ENCODE data around the gene SPOPL. TPM values are rescaled to one million over a fixed set of nuclear protein-coding genes. Genes with fewer than 3 reads are reported as not detected.

The SPOPL gene
- polyA plus RNA-seq, 1 of the 3 experiments (the other 2 are of a cell fraction) = 4.5 TPM

GRCh38 chr2:138474100-138474825, 27.3 kb upstream of the SPOPL start:
- no peak overlapping the region for H3K27ac ChIP-seq (ENCODE audit: low read depth in 2 of 2, low read length in 1 of 2)
- no peaks in the 10 kb centered on the region for H3K9me2 ChIP-seq
- no peak overlapping the region for H3K9ac ChIP-seq
- no peak overlapping the region for H3K4me2 ChIP-seq
- H4K20me1 ChIP-seq (ENCODE audit: insufficient read depth) = no peaks in the 10 kb centered on the region
- H2AFZ ChIP-seq (ENCODE audit: low read depth) = no peak overlapping the region
- H3F3A ChIP-seq (replicated peaks; ENCODE audit: insufficient read depth) = no peaks in the 10 kb centered on the region
- TF ChIP-seq POLR2AphosphoS5 (IDR thresholded peaks at IDR 0.05; ENCODE audit: low read depth, low read length) (no peak), TEAD4 (IDR thresholded peaks at IDR 0.05; ENCODE audit: borderline replicate concordance, insufficient read depth) (no peak), JUND (IDR thresholded peaks at IDR 0.05) (no peak), ELF1 (IDR thresholded peaks at IDR 0.05) (no peak), CHD2 (IDR thresholded peaks at IDR 0.05; ENCODE audit: low read length, partially characterized antibody) (no peak), GATA2 (CRISPR knock-in tag; IDR thresholded peaks at IDR 0.05) (no peak)
- TF ChIP-seq, protein P1, sequence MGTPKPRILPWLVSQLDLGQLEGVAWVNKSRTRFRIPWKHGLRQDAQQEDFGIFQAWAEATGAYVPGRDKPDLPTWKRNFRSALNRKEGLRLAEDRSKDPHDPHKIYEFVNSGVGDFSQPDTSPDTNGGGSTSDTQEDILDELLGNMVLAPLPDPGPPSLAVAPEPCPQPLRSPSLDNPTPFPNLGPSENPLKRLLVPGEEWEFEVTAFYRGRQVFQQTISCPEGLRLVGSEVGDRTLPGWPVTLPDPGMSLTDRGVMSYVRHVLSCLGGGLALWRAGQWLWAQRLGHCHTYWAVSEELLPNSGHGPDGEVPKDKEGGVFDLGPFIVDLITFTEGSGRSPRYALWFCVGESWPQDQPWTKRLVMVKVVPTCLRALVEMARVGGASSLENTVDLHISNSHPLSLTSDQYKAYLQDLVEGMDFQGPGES (IDR thresholded peaks at IDR 0.05; ENCODE audit: low read depth, low read length) = no peak
- TF ChIP-seq, protein P2, sequence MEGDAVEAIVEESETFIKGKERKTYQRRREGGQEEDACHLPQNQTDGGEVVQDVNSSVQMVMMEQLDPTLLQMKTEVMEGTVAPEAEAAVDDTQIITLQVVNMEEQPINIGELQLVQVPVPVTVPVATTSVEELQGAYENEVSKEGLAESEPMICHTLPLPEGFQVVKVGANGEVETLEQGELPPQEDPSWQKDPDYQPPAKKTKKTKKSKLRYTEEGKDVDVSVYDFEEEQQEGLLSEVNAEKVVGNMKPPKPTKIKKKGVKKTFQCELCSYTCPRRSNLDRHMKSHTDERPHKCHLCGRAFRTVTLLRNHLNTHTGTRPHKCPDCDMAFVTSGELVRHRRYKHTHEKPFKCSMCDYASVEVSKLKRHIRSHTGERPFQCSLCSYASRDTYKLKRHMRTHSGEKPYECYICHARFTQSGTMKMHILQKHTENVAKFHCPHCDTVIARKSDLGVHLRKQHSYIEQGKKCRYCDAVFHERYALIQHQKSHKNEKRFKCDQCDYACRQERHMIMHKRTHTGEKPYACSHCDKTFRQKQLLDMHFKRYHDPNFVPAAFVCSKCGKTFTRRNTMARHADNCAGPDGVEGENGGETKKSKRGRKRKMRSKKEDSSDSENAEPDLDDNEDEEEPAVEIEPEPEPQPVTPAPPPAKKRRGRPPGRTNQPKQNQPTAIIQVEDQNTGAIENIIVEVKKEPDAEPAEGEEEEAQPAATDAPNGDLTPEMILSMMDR (IDR thresholded peaks at IDR 0.05) = no peak
- TF ChIP-seq, protein P3, sequence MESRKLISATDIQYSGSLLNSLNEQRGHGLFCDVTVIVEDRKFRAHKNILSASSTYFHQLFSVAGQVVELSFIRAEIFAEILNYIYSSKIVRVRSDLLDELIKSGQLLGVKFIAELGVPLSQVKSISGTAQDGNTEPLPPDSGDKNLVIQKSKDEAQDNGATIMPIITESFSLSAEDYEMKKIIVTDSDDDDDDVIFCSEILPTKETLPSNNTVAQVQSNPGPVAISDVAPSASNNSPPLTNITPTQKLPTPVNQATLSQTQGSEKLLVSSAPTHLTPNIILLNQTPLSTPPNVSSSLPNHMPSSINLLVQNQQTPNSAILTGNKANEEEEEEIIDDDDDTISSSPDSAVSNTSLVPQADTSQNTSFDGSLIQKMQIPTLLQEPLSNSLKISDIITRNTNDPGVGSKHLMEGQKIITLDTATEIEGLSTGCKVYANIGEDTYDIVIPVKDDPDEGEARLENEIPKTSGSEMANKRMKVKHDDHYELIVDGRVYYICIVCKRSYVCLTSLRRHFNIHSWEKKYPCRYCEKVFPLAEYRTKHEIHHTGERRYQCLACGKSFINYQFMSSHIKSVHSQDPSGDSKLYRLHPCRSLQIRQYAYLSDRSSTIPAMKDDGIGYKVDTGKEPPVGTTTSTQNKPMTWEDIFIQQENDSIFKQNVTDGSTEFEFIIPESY (IDR thresholded peaks at IDR 0.05; ENCODE audit: borderline replicate concordance, low read depth) = no peak
- ChIA-PET POLR2A (no interaction called here), CTCF (interaction anchor here (1.2 kb wide), 1 partner anchor 313 kb away, joined by 5 read pairs; no protein-coding TSS in a partner anchor)
- peaks cover 0 to 3% of the 10 kb centered on the region in 2 experiments; a peak in 2 of 4 replicates for H3K4me1 ChIP-seq (ENCODE audit: control insufficient read depth in 1 of 2, insufficient read depth in 2 of 2, low read depth in 1 of 2, low read length in 1 of 2)
- H3K9me3 ChIP-seq = no peaks in the 10 kb centered on the region
- WGBS (ENCODE audit: low lambda C conversion rate) = 77% methylated on average over 4 of the region's 4 CpGs
- no peak overlapping the region for H3K4me3 ChIP-seq (ENCODE audit: low read depth in 2 of 2, low read length in 1 of 2)
- H3K27me3 ChIP-seq (ENCODE audit: insufficient read depth) = no peaks in the 10 kb centered on the region
- DNase-seq = no peak
- no peaks in the 10 kb centered on the region for H3K36me3 ChIP-seq (replicated peaks in 1 of 2; ENCODE audit: control insufficient read depth in 1 of 2, insufficient read depth in 2 of 2, low read length in 1 of 2)
- H3K79me2 ChIP-seq (ENCODE audit: insufficient read depth) = no peaks in the 10 kb centered on the region

GRCh38 chr2:138475277-138475776, 26.2 kb upstream of the SPOPL start:
- Histone ChIP-seq H3K9me3 (no peaks in the 10 kb centered on the region), H3K4me1 (ENCODE audit: control insufficient read depth in 1 of 2, insufficient read depth in 2 of 2, low read depth in 1 of 2, low read length in 1 of 2) (peaks cover 0 to 3% of the 10 kb centered on the region in 2 experiments; a peak in 2 of 4 replicates), H3K4me3 (ENCODE audit: low read depth in 2 of 2, low read length in 1 of 2) (no peak overlapping the region), H3K4me2 (no peak overlapping the region), H3K9ac (no peak overlapping the region), H3F3A (replicated peaks; ENCODE audit: insufficient read depth) (no peaks in the 10 kb centered on the region), H4K20me1 (ENCODE audit: insufficient read depth) (no peaks in the 10 kb centered on the region), H3K79me2 (ENCODE audit: insufficient read depth) (no peaks in the 10 kb centered on the region), H2AFZ (ENCODE audit: low read depth) (no peak overlapping the region), H3K9me2 (no peaks in the 10 kb centered on the region), H3K27ac (ENCODE audit: low read depth in 2 of 2, low read length in 1 of 2) (no peak overlapping the region), H3K36me3 (replicated peaks in 1 of 2; ENCODE audit: control insufficient read depth in 1 of 2, insufficient read depth in 2 of 2, low read length in 1 of 2) (no peaks in the 10 kb centered on the region), H3K27me3 (ENCODE audit: insufficient read depth) (no peaks in the 10 kb centered on the region)
- ChIA-PET POLR2A (no interaction called here), CTCF (no interaction called here)
- DNase-seq = no peak
- WGBS (ENCODE audit: low lambda C conversion rate) = 86% methylated on average over 4 of the region's 4 CpGs
- TF ChIP-seq GABPA (IDR thresholded peaks at IDR 0.05; ENCODE audit: low read depth) = no peak
- TF ChIP-seq RFX5 (IDR thresholded peaks at IDR 0.05; ENCODE audit: low read length) = no peak
- no peak for TF ChIP-seq MXI1 (IDR thresholded peaks at IDR 0.05; ENCODE audit: low read depth, low read length)
- TF ChIP-seq, protein P4, sequence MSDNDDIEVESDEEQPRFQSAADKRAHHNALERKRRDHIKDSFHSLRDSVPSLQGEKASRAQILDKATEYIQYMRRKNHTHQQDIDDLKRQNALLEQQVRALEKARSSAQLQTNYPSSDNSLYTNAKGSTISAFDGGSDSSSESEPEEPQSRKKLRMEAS (IDR thresholded peaks at IDR 0.05; ENCODE audit: low read depth) = no peak
- TF ChIP-seq FOXJ3 (CRISPR knock-in tag; IDR thresholded peaks at IDR 0.05) = no peak
- no peak for TF ChIP-seq EZH2phosphoT487 (IDR thresholded peaks at IDR 0.05; ENCODE audit: borderline replicate concordance, low read depth)
- no peak for TF ChIP-seq POLR2AphosphoS5 (IDR thresholded peaks at IDR 0.05; ENCODE audit: low read depth, low read length)
- TF ChIP-seq, protein P5, sequence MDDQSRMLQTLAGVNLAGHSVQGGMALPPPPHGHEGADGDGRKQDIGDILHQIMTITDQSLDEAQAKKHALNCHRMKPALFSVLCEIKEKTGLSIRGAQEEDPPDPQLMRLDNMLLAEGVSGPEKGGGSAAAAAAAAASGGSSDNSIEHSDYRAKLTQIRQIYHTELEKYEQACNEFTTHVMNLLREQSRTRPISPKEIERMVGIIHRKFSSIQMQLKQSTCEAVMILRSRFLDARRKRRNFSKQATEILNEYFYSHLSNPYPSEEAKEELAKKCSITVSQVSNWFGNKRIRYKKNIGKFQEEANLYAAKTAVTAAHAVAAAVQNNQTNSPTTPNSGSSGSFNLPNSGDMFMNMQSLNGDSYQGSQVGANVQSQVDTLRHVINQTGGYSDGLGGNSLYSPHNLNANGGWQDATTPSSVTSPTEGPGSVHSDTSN (IDR thresholded peaks at IDR 0.05) = no peak
- TF ChIP-seq, protein P2 (IDR thresholded peaks at IDR 0.05) = no peak
- no peak for TF ChIP-seq NFIC (IDR thresholded peaks at IDR 0.05; ENCODE audit: borderline replicate concordance)

Measured in SK-N-SH (cell line).